Astrocyte (in vitro differentiated cells and primary cell): Measurements from ENCODE around the gene CAPRIN2. TPM values are rescaled to one million over a fixed set of nuclear protein-coding genes. Genes with fewer than 3 reads are reported as not detected.

ENCODE experiments used
- DNase-seq: peaks from one replicate; pipeline ENCODE4 v3.0.0-alpha.2; 2010; ENCODE audit warnings: low read depth
- FAIRE-seq: peaks from 2 replicates; lab custom pipeline; 2011; peaks lifted over from hg19 to GRCh38; lab: Jason Lieb, UNC
- H2AFZ ChIP-seq: 2 replicates; pipeline ENCODE4 v1.6.0; 2012; ENCODE audit warnings: low read depth, low read length, inconsistent platforms
- H3K27ac ChIP-seq: 2 replicates; pipeline ENCODE4 v1.5.1; 2011; ENCODE audit warnings: low read depth, low read length, inconsistent platforms
- H3K27me3 ChIP-seq: 2 replicates; pipeline ENCODE4 v1.6.0; 2011; ENCODE audit warnings: low read length, inconsistent platforms; ENCODE audit not compliant: insufficient read depth
- H3K36me3 ChIP-seq: 2 replicates; pipeline ENCODE4 v1.5.1; 2011; ENCODE audit warnings: low read length, inconsistent platforms; ENCODE audit not compliant: insufficient read depth
- H3K4me1 ChIP-seq: 2 replicates; pipeline ENCODE4 v1.5.1; 2011; ENCODE audit warnings: low read length, inconsistent platforms; ENCODE audit not compliant: insufficient read depth
- H3K4me2 ChIP-seq: 2 replicates; pipeline ENCODE4 v1.6.0; 2012; ENCODE audit warnings: low read length, inconsistent platforms
- H3K4me3 ChIP-seq: 2 replicates; pipeline ENCODE4 v1.5.1; 2011; ENCODE audit warnings: low read depth, mild to moderate bottlenecking, low read length, inconsistent platforms; ENCODE audit not compliant: insufficient read depth
- H3K79me2 ChIP-seq: 2 replicates; pipeline ENCODE4 v1.6.0; 2012; ENCODE audit warnings: mild to moderate bottlenecking, low read length, inconsistent platforms; ENCODE audit not compliant: insufficient read depth
- H3K9ac ChIP-seq: 2 replicates; pipeline ENCODE4 v1.6.0; 2012; ENCODE audit warnings: mild to moderate bottlenecking, low read length, inconsistent platforms
- H3K9me3 ChIP-seq: 2 replicates; pipeline ENCODE4 v1.5.1; 2012; ENCODE audit warnings: low read depth, mild to moderate bottlenecking, low read length, inconsistent platforms; ENCODE audit not compliant: insufficient read depth
- H4K20me1 ChIP-seq: 2 replicates; pipeline ENCODE4 v1.6.0; 2012; ENCODE audit warnings: low read length, inconsistent platforms; ENCODE audit not compliant: insufficient read depth
- H3K27ac Mint-ChIP-seq: one replicate; pipeline ENCODE4 v1.8.0; 2021; ENCODE audit warnings: mild to moderate bottlenecking, mixed read lengths; ENCODE audit not compliant: unreplicated experiment
- H3K27me3 Mint-ChIP-seq: one replicate; pipeline ENCODE4 v1.8.0; 2021; ENCODE audit warnings: low read depth, mixed read lengths; ENCODE audit not compliant: unreplicated experiment
- H3K36me3 Mint-ChIP-seq: one replicate; pipeline ENCODE4 v1.8.0; 2021; ENCODE audit warnings: low read depth, mixed read lengths; ENCODE audit not compliant: unreplicated experiment
- H3K4me1 Mint-ChIP-seq: one replicate; pipeline ENCODE4 v1.8.0; 2021; ENCODE audit warnings: low read depth, mixed read lengths; ENCODE audit not compliant: unreplicated experiment
- H3K4me3 Mint-ChIP-seq: one replicate; pipeline ENCODE4 v1.8.0; 2021; ENCODE audit warnings: mild to moderate bottlenecking, moderate library complexity, mixed read lengths; ENCODE audit not compliant: unreplicated experiment
- H3K9me3 Mint-ChIP-seq: one replicate; pipeline ENCODE4 v1.8.0; 2021; ENCODE audit warnings: mild to moderate bottlenecking, mixed read lengths; ENCODE audit not compliant: unreplicated experiment
- CTCF ChIP-seq: IDR thresholded peaks from 2 replicates; pipeline ENCODE4 v1.5.1; 2011; ENCODE audit warnings: low read depth, mild to moderate bottlenecking, inconsistent platforms, low read length, moderate library complexity; ENCODE audit not compliant: insufficient read depth
- EZH2 ChIP-seq: IDR thresholded peaks from 2 replicates; pipeline ENCODE4 v1.6.1; 2012; ENCODE audit warnings: mild to moderate bottlenecking, low read length, inconsistent platforms; ENCODE audit not compliant: insufficient read depth
- total RNA-seq: library from RNA; stranded (reverse); gene quantifications from 2 replicates; pipeline ENCODE4 v1.2.1, GENCODE V29; 2021

Gene CAPRIN2
- total RNA-seq, 1 donor from 2014 or later = 23.1 TPM

- Histone ChIP-seq H2AFZ (no peak overlapping the region), H3K79me2 (peaks cover 52% of the 10 kb centered on the region), H4K20me1 (no peaks in the 10 kb centered on the region), H3K9ac (no peak overlapping the region), H3K27me3 (no peaks in the 10 kb centered on the region), H3K9me3 (no peaks in the 10 kb centered on the region), H3K4me3 (no peak overlapping the region), H3K4me1 (peaks cover 13% of the 10 kb centered on the region), H3K4me2 (no peak overlapping the region), H3K27ac (no peak overlapping the region), H3K36me3 (peaks cover 37% of the 10 kb centered on the region)
- TF ChIP-seq CTCF = no peak
- TF ChIP-seq EZH2 = no peak
- Mint-ChIP-seq H3K36me3 (peaks cover 15% of the 10 kb centered on the region), H3K9me3 (no peaks in the 10 kb centered on the region), H3K27ac (no peak overlapping the region), H3K4me1 (peaks cover 15% of the 10 kb centered on the region), H3K27me3 (no peaks in the 10 kb centered on the region), H3K4me3 (no peak overlapping the region)
- FAIRE-seq (no peak), DNase-seq (no peak)
Measured at GRCh38 chr12:30726647-30727046, 28.1 kb downstream of the CAPRIN2 start.

GRCh38 chr12:30725739-30726138 lies 29.0 kb downstream of the CAPRIN2 start:
- peaks cover 15% of the 10 kb centered on the region for H3K36me3 Mint-ChIP-seq
- H3K9ac ChIP-seq = no peak overlapping the region
- peaks cover 13% of the 10 kb centered on the region for H3K4me1 ChIP-seq
- H2AFZ ChIP-seq = no peak overlapping the region
- no peaks in the 10 kb centered on the region for H3K9me3 ChIP-seq
- peaks cover 15% of the 10 kb centered on the region for H3K4me1 Mint-ChIP-seq
- peak; percentile 94 for FAIRE-seq
- no peak overlapping the region for H3K4me3 Mint-ChIP-seq
- no peaks in the 10 kb centered on the region for H3K27me3 ChIP-seq
- no peaks in the 10 kb centered on the region for H3K9me3 Mint-ChIP-seq
- TF ChIP-seq CTCF (no peak), EZH2 (no peak)
- no peaks in the 10 kb centered on the region for H4K20me1 ChIP-seq
- peak overlapping the region; percentile 49 for H3K27ac ChIP-seq
- peak overlapping the region; percentile 80 for H3K27ac Mint-ChIP-seq
- H3K36me3 ChIP-seq = peaks cover 46% of the 10 kb centered on the region
- peak; percentile 86 for DNase-seq
- H3K27me3 Mint-ChIP-seq = no peaks in the 10 kb centered on the region
- H3K79me2 ChIP-seq = peaks cover 56% of the 10 kb centered on the region
- H3K4me3 ChIP-seq = no peak overlapping the region
- peak overlapping the region; percentile 53 for H3K4me2 ChIP-seq

GRCh38 chr12:30719060-30719459 lies 35.7 kb downstream of the CAPRIN2 start:
- Histone ChIP-seq H4K20me1 (no peaks in the 10 kb centered on the region), H3K36me3 (peaks cover 66% of the 10 kb centered on the region), H3K4me2 (no peak overlapping the region), H2AFZ (no peak overlapping the region), H3K9ac (no peak overlapping the region), H3K27ac (no peak overlapping the region), H3K9me3 (no peaks in the 10 kb centered on the region), H3K4me1 (peaks cover 3% of the 10 kb centered on the region), H3K27me3 (no peaks in the 10 kb centered on the region), H3K79me2 (peaks cover 13% of the 10 kb centered on the region), H3K4me3 (no peak overlapping the region)
- DNase-seq = peak; percentile 79
- Mint-ChIP-seq H3K27me3 (no peaks in the 10 kb centered on the region), H3K4me3 (no peak overlapping the region), H3K4me1 (peaks cover 14% of the 10 kb centered on the region), H3K9me3 (no peaks in the 10 kb centered on the region), H3K27ac (peak overlapping the region; percentile 95), H3K36me3 (peaks cover 6% of the 10 kb centered on the region)
- FAIRE-seq = peak; percentile 87
- TF ChIP-seq CTCF (no peak), EZH2 (no peak)
